ENCODE data around the gene MFSD11.
"Not testable (repeated sequence)": the region's sequence is repeated elsewhere in the genome, so short reads cannot be mapped to it uniquely, and the experiment has no call there.

Gene MFSD11

GRCh38 chr17:76706817-76707216 lies 31.1 kb upstream of the MFSD11 start:
- Mint-ChIP-seq H3K36me3 (ENCODE audit: low read depth) (no peaks in the 10 kb centered on the region), H3K4me3 (no peak overlapping the region), H3K27ac (no peak overlapping the region), H3K4me1 (peaks cover 53% of the 10 kb centered on the region), H3K27me3 (ENCODE audit: low read depth, poor library complexity) (peaks cover 41% of the 10 kb centered on the region), H3K9me3 (no peaks in the 10 kb centered on the region)
- no peak for DNase-seq
- TF ChIP-seq, protein P1, sequence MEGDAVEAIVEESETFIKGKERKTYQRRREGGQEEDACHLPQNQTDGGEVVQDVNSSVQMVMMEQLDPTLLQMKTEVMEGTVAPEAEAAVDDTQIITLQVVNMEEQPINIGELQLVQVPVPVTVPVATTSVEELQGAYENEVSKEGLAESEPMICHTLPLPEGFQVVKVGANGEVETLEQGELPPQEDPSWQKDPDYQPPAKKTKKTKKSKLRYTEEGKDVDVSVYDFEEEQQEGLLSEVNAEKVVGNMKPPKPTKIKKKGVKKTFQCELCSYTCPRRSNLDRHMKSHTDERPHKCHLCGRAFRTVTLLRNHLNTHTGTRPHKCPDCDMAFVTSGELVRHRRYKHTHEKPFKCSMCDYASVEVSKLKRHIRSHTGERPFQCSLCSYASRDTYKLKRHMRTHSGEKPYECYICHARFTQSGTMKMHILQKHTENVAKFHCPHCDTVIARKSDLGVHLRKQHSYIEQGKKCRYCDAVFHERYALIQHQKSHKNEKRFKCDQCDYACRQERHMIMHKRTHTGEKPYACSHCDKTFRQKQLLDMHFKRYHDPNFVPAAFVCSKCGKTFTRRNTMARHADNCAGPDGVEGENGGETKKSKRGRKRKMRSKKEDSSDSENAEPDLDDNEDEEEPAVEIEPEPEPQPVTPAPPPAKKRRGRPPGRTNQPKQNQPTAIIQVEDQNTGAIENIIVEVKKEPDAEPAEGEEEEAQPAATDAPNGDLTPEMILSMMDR (IDR thresholded peaks at IDR 0.05) = no peak

GRCh38 chr17:76707985-76708807 lies 29.7 kb upstream of the MFSD11 start:
- DNase-seq = peak; percentile 67
- H3K4me1 Mint-ChIP-seq = peaks cover 40% of the 10 kb centered on the region
- H3K27ac Mint-ChIP-seq = no peak overlapping the region
- H3K36me3 Mint-ChIP-seq (ENCODE audit: low read depth) = no peaks in the 10 kb centered on the region
- H3K4me3 Mint-ChIP-seq = peak overlapping the region; percentile 33
- TF ChIP-seq, protein P1 (IDR thresholded peaks at IDR 0.05) = peak; percentile 59
- no peaks in the 10 kb centered on the region for H3K9me3 Mint-ChIP-seq
- peaks cover 43% of the 10 kb centered on the region for H3K27me3 Mint-ChIP-seq (ENCODE audit: low read depth, poor library complexity)

- Mint-ChIP-seq H3K27me3 (ENCODE audit: low read depth, poor library complexity) (peaks cover 43% of the 10 kb centered on the region), H3K9me3 (no peaks in the 10 kb centered on the region), H3K4me3 (peak overlapping the region; percentile 87), H3K36me3 (ENCODE audit: low read depth) (no peaks in the 10 kb centered on the region), H3K27ac (peak overlapping the region; percentile 66), H3K4me1 (peaks cover 34% of the 10 kb centered on the region)
- TF ChIP-seq, protein P1 (IDR thresholded peaks at IDR 0.05) = no peak
- peak; percentile 77 for DNase-seq
Measured at GRCh38 chr17:76709077-76709950, 28.6 kb upstream of the MFSD11 start.

DNA sequence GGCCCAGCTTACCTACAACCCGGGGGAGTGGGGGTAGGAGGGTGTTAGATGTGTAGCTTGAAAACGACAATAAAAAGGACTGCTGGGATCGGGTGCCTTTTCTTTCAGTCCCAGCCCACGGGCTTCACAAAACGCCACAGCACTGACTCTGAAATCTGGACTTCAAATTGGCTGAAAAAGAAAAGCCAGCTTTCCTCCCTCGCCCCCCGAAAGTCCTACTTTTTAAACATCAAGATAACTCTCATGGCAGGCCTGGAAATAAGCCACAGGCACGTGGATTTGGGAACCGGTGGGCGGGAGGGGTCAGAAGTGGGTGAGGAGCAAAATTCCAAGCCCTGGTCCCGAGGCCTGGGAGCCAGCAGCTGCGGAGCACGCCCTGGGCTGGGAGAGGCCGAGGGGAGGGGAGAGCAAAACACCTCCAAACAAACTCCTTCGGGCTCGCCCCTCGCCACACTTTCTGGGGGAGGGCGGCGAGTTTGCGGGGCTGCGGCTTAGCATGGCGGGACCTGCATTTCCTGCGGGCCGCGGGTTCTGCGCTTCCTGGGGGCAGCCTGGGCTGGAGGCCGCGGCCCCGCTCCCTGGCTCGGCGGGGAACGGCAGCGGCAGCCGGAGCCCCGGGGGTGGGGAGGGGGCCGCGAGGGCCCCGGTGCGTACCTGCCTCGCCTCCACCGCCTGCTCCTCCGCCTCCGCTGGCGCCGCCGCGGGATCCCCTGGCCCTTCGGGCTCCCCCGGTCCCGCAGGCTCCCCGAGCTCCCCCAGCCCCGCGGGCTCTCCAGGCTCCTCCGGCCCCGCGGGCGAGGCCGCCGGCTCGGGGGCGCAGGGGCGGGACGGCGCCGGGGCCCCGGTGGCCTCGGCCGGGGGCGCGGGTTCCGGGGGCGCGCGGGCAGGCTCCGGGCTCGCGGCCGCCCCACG lies 27.7 kb upstream of the MFSD11 start:
- Mint-ChIP-seq H3K4me1 (peaks cover 34% of the 10 kb centered on the region), H3K4me3 (peak overlapping the region; percentile 87), H3K27me3 (ENCODE audit: low read depth, poor library complexity) (peaks cover 39% of the 10 kb centered on the region)
- not testable (repeated sequence) for H3K36me3 Mint-ChIP-seq (ENCODE audit: low read depth); H3K9me3 Mint-ChIP-seq; H3K27ac Mint-ChIP-seq
- DNase-seq = peak; percentile 34

GRCh38 chr17:76710863-76711611 lies 26.9 kb upstream of the MFSD11 start, which contains the start of gene MXRA7:
Gene MXRA7 (minus strand): TSS chr17:76710965. CDS start chr17:76710946, 19 bp downstream.
- Mint-ChIP-seq H3K4me1 (peaks cover 34% of the 10 kb centered on the region), H3K36me3 (ENCODE audit: low read depth) (no peaks in the 10 kb centered on the region), H3K4me3 (peak within 1 kb of the TSS; percentile 87), H3K27ac (peak within 1 kb of the TSS; percentile 91), H3K27me3 (ENCODE audit: low read depth, poor library complexity) (peaks cover 32% of the 10 kb centered on the region), H3K9me3 (no peaks in the 10 kb centered on the region)
- DNase-seq = peak; percentile 77
- TF ChIP-seq, protein P1 (IDR thresholded peaks at IDR 0.05) = no peak

GRCh38 chr17:76712321-76712720 lies 25.6 kb upstream of the MFSD11 start:
- H3K4me1 Mint-ChIP-seq = peaks cover 34% of the 10 kb centered on the region
- H3K27ac Mint-ChIP-seq; DNase-seq; H3K4me3 Mint-ChIP-seq; H3K36me3 Mint-ChIP-seq (ENCODE audit: low read depth); H3K9me3 Mint-ChIP-seq: not testable (repeated sequence)
- H3K27me3 Mint-ChIP-seq (ENCODE audit: low read depth, poor library complexity) = peaks cover 27% of the 10 kb centered on the region

All from nephron progenitor cell (in vitro differentiated cells).